ENCODE results near the gene OPA3. TPM values are rescaled to one million over a fixed set of nuclear protein-coding genes. Genes with fewer than 3 reads are reported as not detected.

OPA3 gene
- total and polyA plus RNA-seq, 2 donors from 2014 or later = 8.1 to 19.1 TPM

GRCh38 chr19:45542234-45542668 is 42.4 kb downstream of the OPA3 start:
- TF ChIP-seq CTCF (IDR thresholded peaks at IDR 0.05; ENCODE audit: borderline replicate concordance, extremely low read depth, insufficient read depth) = no peak
- no peaks in the 10 kb centered on the region for H3K4me1 ChIP-seq (ENCODE audit: control insufficient read depth in 2 of 3, insufficient read depth in 2 of 3, low read depth in 1 of 3, low read length in 3 of 3)
- FAIRE-seq (no peak), DNase-seq (no peak)
- H3K9me3 ChIP-seq (ENCODE audit: control insufficient read depth in 2 of 3, insufficient read depth in 1 of 3, low read length in 3 of 3) = no peaks in the 10 kb centered on the region
- no peak overlapping the region for H3K9ac ChIP-seq (ENCODE audit: low read length in 3 of 3)
- no peaks in the 10 kb centered on the region for H3K27me3 ChIP-seq (ENCODE audit: control insufficient read depth, insufficient read depth, low read length)
- H3K27ac ChIP-seq (ENCODE audit: low read depth in 2 of 2, low read length in 2 of 2) = no peak overlapping the region
- no peak overlapping the region for H3K4me3 ChIP-seq (ENCODE audit: low read length in 3 of 3)
- H3K36me3 ChIP-seq (ENCODE audit: control insufficient read depth in 2 of 3, insufficient read depth in 3 of 3, low read length in 3 of 3) = no peaks in the 10 kb centered on the region
- intact Hi-C loops (cut with DNase I) = no loop called here

- no peaks in the 10 kb centered on the region for H3K4me1 ChIP-seq (ENCODE audit: control insufficient read depth in 2 of 3, insufficient read depth in 2 of 3, low read depth in 1 of 3, low read length in 3 of 3)
- no peak overlapping the region for H3K4me3 ChIP-seq (ENCODE audit: low read length in 3 of 3)
- H3K27ac ChIP-seq (ENCODE audit: low read depth in 2 of 2, low read length in 2 of 2) = no peak overlapping the region
- peak in 2 of 5 donors; percentile 29 to 32 for DNase-seq
- H3K9me3 ChIP-seq (ENCODE audit: control insufficient read depth in 2 of 3, insufficient read depth in 1 of 3, low read length in 3 of 3) = no peaks in the 10 kb centered on the region
- no peak for FAIRE-seq
- H3K9ac ChIP-seq (ENCODE audit: low read length in 3 of 3) = no peak overlapping the region
- no peaks in the 10 kb centered on the region for H3K27me3 ChIP-seq (ENCODE audit: control insufficient read depth, insufficient read depth, low read length)
- intact Hi-C loops (cut with DNase I) = no loop called here
- H3K36me3 ChIP-seq (ENCODE audit: control insufficient read depth in 2 of 3, insufficient read depth in 3 of 3, low read length in 3 of 3) = no peaks in the 10 kb centered on the region
- TF ChIP-seq CTCF (IDR thresholded peaks at IDR 0.05; ENCODE audit: borderline replicate concordance, extremely low read depth, insufficient read depth) = no peak
Measured at GRCh38 chr19:45539459-45539858, 45.1 kb downstream of the OPA3 start.

- no peak for TF ChIP-seq CTCF (IDR thresholded peaks at IDR 0.05; ENCODE audit: borderline replicate concordance, extremely low read depth, insufficient read depth)
- FAIRE-seq = no peak
- no peaks in the 10 kb centered on the region for H3K36me3 ChIP-seq (ENCODE audit: control insufficient read depth in 2 of 3, insufficient read depth in 3 of 3, low read length in 3 of 3)
Measured at GRCh38 chr19:45531349-45531748, 53.3 kb downstream of the OPA3 start.

GRCh38 chr19:45529420-45529785 is 55.2 kb downstream of the OPA3 start:
- no peak for TF ChIP-seq CTCF (IDR thresholded peaks at IDR 0.05; ENCODE audit: borderline replicate concordance, extremely low read depth, insufficient read depth)
- peaks cover 2% of the 10 kb centered on the region for H3K27me3 ChIP-seq (ENCODE audit: control insufficient read depth, insufficient read depth, low read length)
- FAIRE-seq (no peak), DNase-seq (no peak)
- peaks cover 0 to 7% (median 0%) of the 10 kb centered on the region in 3 donors for H3K4me1 ChIP-seq (ENCODE audit: control insufficient read depth in 2 of 3, insufficient read depth in 2 of 3, low read depth in 1 of 3, low read length in 3 of 3)
- no peaks in the 10 kb centered on the region for H3K9me3 ChIP-seq (ENCODE audit: control insufficient read depth in 2 of 3, insufficient read depth in 1 of 3, low read length in 3 of 3)
- intact Hi-C loops (cut with DNase I) = no loop called here
- H3K27ac ChIP-seq (ENCODE audit: low read depth in 2 of 2, low read length in 2 of 2) = no peak overlapping the region
- peaks cover 4 to 10% (median 5%) of the 10 kb centered on the region in 3 donors for H3K36me3 ChIP-seq (ENCODE audit: control insufficient read depth in 2 of 3, insufficient read depth in 3 of 3, low read length in 3 of 3)
- H3K9ac ChIP-seq (ENCODE audit: low read length in 3 of 3) = no peak overlapping the region
- peak overlapping the region in 1 of 3 donors; percentile 36 for H3K4me3 ChIP-seq (ENCODE audit: low read length in 3 of 3)

More at GRCh38 chr19:45531349-45531748, 53.3 kb downstream of the OPA3 start:
- H3K27me3 ChIP-seq (ENCODE audit: control insufficient read depth, insufficient read depth, low read length) = peaks cover 2% of the 10 kb centered on the region
- no peak overlapping the region for H3K9ac ChIP-seq (ENCODE audit: low read length in 3 of 3)
- no peak overlapping the region for H3K27ac ChIP-seq (ENCODE audit: low read depth in 2 of 2, low read length in 2 of 2)
- no peak overlapping the region for H3K4me3 ChIP-seq (ENCODE audit: low read length in 3 of 3)
- no peaks in the 10 kb centered on the region for H3K9me3 ChIP-seq (ENCODE audit: control insufficient read depth in 2 of 3, insufficient read depth in 1 of 3, low read length in 3 of 3)
- DNase-seq = no peak
- H3K4me1 ChIP-seq (ENCODE audit: control insufficient read depth in 2 of 3, insufficient read depth in 2 of 3, low read depth in 1 of 3, low read length in 3 of 3) = peaks cover 0 to 7% (median 0%) of the 10 kb centered on the region in 3 donors
- intact Hi-C loops (cut with DNase I) = no loop called here
